Endometrial microvascular endothelial cells (primary cell): ENCODE measurements around the gene GNB1L. TPM values are rescaled to one million over a fixed set of nuclear protein-coding genes. Genes with fewer than 3 reads are reported as not detected.
"Not testable (repeated sequence)": the region's sequence is repeated elsewhere in the genome, so short reads cannot be mapped to it uniquely, and the experiment has no call there.

Source experiments
- in situ Hi-C: cut with HindIII; loops from 2 replicates; pipeline ENCODE4 v1.10.0; 2017; ENCODE audit warnings: low sequenced_read_pairs, low pct_unique_long_range_greater_than_20kb; ENCODE audit errors: inconsistent ontology term
- total RNA-seq: library from RNA; depleted of rRNA; stranded (reverse); fragments of >200 nt; gene quantifications from one replicate; pipeline ENCODE4 v1.2.3, GENCODE V29; 2015; ENCODE audit errors: inconsistent ontology term

The GNB1L gene
- total RNA-seq, 1 donor from 2014 or later, result 19.7 TPM

DNA sequence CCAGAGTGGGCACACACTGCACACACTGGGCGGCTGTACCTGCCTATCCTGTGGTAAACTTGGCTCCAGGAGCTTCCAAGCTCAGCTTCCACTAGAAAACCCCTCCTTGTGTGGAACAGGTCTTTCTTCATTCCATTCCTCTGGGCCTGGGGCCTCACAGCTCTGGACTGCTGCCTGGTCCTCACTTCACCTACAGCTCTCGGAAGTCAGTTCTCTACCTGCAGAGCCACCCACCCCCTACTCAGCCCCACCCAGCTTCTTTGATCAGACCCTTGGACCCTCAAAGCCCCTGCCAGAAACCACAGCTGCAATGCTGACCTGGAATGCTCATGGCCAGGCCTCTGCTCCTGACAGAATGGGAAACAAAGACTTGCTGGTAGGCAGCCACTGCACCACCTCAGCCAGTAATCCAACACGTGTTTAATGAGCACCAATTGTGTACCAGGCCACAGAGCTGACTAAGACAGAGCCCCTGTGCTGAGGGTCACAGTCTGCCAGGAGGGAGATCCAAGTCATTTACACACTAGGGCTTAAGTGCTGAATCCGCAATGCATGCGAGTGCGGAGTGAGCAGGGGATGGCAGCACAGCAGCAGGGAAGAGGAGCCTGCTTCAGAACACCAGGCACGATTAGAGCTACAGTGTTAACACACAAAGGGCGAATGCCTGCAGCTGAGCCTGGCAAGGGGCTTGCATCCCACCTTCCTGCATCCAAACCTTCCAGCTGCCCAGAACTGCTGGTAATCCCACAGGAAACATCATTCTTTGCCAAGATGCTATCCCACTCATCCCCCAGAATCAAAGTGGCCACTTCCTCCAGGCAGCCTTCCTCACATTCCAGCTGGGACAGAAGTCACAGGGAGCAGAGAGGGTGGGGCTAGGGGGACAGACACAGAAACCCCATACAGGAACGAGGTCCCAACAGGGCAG, 4.6 kb downstream of the GNB1L start:
- in situ Hi-C loops, result no loop called here

GRCh38 chr22:19848298-19849224, 6.1 kb downstream of the GNB1L start:
- in situ Hi-C loops, result no loop called here

DNA sequence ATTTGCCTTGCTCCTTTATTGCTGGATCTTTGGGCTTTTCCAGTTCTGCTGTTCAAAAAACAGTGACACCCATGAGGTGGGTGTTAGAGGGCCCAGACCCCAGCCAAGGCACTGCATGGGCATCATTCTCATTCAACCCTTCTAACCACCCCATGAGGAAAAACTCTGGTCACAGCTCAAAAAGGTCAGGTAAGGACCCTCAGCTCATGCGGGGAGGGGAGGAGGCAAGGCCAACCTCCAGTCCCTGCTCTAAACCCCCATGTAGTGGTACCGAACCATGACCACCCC, 7.4 kb downstream of the GNB1L start:
- in situ Hi-C loops, result no loop called here

DNA sequence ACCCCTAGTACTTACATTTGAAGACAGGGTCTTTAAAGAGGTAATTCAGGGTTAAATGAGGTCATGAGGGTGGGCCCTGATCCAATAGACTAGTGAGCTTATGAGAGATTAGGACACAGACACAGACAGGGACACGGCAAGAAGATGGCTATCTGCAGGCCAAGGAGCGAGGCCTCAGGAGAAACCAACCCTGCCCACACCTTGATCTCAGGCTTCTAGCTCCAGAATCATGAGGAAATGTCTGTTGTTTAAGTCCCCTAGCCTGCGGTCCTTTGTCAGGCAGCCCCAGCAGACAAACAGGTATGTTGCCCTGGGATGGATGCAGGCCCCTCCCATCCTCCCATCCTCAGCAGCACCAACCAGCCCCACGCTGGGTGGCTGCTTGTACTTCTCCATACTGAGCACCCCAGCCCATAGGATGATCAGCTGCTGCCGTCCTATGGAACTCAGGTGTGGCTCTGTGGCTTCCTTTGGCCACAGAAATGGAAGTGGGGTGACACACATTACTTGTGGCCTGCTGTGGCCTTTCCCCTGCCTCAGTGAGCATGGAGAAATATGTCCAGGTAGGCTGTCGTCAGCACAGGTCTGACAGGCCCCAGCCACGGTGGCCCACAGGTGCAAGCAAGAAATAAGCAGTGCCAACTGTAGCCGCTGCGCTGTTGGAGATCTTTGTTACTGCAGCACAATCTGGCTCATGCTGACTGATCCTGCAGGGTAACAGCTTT, 7.9 kb downstream of the GNB1L start:
- in situ Hi-C loops, result no loop called here

- in situ Hi-C loops, result no loop called here
Measured at GRCh38 chr22:19845054-19845722, 9.5 kb downstream of the GNB1L start.

DNA sequence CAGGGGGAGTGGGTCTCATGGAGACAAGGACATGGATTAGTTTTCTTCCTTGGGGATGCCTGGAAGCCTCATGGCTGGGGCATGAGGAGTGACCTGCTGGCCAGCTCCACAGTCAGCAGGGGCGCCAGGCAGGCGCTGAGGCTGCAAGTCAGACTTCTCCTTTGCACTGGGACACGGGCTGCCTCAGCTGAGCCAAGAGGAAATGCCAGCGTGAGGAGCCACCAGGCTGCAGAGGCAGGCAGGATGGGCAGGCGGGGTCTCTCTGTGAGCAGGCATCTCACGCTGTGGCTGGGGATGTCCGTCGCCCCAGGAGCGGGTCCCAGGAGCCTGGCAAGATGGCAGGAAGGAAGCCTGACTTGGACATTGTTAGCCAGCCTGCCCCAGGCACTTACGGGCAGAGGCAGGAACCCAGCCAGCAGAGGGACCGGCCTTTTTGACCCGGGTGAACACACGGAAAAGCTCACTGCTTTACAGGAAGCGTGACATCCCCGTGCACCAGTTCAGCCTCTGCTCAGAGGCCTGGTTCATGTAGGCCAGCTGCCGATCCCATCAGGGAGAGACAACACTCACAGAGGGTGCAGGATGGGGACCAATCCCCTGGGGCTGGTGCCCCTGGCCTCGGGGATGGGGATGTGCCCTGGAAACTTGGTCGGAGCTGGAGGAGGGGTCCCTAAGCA, 10.2 kb downstream of the GNB1L start:
- in situ Hi-C loops, result no loop called here

DNA sequence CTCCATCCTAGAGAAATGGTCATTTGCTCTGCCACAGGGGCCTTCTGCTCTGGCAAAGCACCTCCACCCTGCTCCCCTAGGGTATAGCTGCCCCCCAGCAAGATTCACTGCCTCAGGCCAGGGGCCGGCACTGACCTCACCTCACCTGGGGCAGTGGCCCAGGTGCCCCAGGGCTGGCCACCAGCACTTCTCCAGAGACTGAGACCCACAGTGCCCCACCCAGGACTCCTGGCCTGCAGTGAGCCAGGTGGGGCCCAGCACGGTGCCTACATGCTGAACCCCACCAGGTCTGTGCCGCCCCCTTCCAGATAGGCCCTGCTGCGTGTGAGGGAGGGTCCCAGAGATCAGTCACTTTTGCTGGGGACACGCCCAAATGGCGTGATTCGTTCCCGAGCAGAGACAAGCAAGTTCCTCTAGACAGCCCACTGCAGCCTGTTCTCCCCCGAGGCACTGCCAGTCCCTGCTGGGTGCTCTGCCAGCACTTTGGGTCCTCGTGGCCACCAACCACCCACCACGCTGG, 10.8 kb downstream of the GNB1L start:
- in situ Hi-C loops, result no loop called here

GRCh38 chr22:19843107-19843856, 11.4 kb downstream of the GNB1L start:
- in situ Hi-C loops, result no loop called here

GRCh38 chr22:19842393-19843106, 12.1 kb downstream of the GNB1L start:
- in situ Hi-C loops, result no loop called here

GRCh38 chr22:19841641-19842392, 12.9 kb downstream of the GNB1L start:
- in situ Hi-C loops, result no loop called here

GRCh38 chr22:19840955-19841640, 13.6 kb downstream of the GNB1L start:
- in situ Hi-C loops, result no loop called here

- in situ Hi-C loops, result no loop called here
Measured at GRCh38 chr22:19840059-19840458, 14.6 kb downstream of the GNB1L start.

GRCh38 chr22:19837915-19838314, 16.8 kb downstream of the GNB1L start:
- in situ Hi-C loops, result no loop called here

DNA sequence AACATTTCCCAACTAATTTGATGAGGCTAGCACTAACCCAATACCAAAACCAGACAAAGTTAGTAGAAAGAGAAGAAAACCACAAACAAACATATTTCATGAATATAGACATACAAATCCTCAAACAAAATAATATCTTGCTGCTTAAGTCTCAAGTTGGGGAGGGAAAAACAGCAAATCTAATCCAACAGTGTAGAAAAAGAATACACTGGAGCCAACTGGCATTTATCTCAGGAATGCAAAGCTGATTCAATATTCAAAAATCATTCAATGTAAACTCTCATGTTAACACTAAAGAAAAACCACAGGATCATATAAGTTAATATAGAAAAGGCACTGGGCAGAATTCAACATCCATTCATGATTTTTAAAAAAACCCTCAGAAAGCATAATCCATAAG, 18.2 kb downstream of the GNB1L start:
- in situ Hi-C loops, result no loop called here

- in situ Hi-C loops, result no loop called here
Measured at GRCh38 chr22:19834599-19834998, 20.1 kb downstream of the GNB1L start.

- in situ Hi-C loops, result not testable (repeated sequence)
Measured at GRCh38 chr22:19833327-19833726, 21.3 kb downstream of the GNB1L start.
